PC-3 (cell line): Measurements from ENCODE around the gene ICAM1. TPM values are rescaled to one million over a fixed set of nuclear protein-coding genes. Genes with fewer than 3 reads are reported as not detected.
"Not testable (repeated sequence)": the region's sequence is repeated elsewhere in the genome, so short reads cannot be mapped to it uniquely, and the experiment has no call there.

ENCODE experiments used
- ATAC-seq: fragments of 200-7000 bp; cut with Tn5 transposase; 2 replicates; pipeline ENCODE4 v1.9.1; 2020; ENCODE audit warnings: mild to moderate bottlenecking, moderate library complexity
- BruUV-seq: library from RNA; stranded (reverse); fragments of 400-500 nt; replicated peaks from 2 replicates; lab custom pipeline; 2021; lab: Mats Ljungman, UMichigan
- CTCF ChIA-PET: fragments of 300-600 bp; sonication (Branson Sonifier 250); formaldehyde crosslinking; loops from one replicate; lab custom pipeline; 2022; ENCODE audit warnings: antibody characterized with exemption; lab: Charles Lee
- POLR2A ChIA-PET: fragments of 300-600 bp; sonication (Branson Sonifier 250); formaldehyde crosslinking; loops from one replicate; lab custom pipeline; 2022; ENCODE audit warnings: antibody characterized with exemption; ENCODE audit not compliant: unreplicated experiment; lab: Charles Lee
- DNase-seq: peaks from one replicate; pipeline ENCODE4 v3.0.0-alpha.2; 2015
- H2AFZ ChIP-seq: fragments of 300-600 bp; sonication (generic); 2 replicates; pipeline ENCODE4 v1.6.0; 2016; ENCODE audit warnings: antibody characterized with exemption, low read length
- H3F3A ChIP-seq: fragments of 300-600 bp; sonication (generic); one replicate; pipeline ENCODE4 v1.6.0; 2017; ENCODE audit warnings: antibody characterized with exemption, low read length, control low read depth, mild to moderate bottlenecking; ENCODE audit not compliant: unreplicated experiment
- H3K27ac ChIP-seq: fragments of 300-600 bp; sonication (generic); 2 replicates; pipeline ENCODE4 v1.5.1; 2016; ENCODE audit warnings: mild to moderate bottlenecking, low read length
- H3K27me3 ChIP-seq: fragments of 300-600 bp; sonication (generic); 2 replicates; pipeline ENCODE4 v1.6.1; 2016; ENCODE audit warnings: low read length, mixed read lengths
- H3K36me3 ChIP-seq: fragments of 300-600 bp; sonication (generic); 2 replicates; pipeline ENCODE4 v1.6.1; 2016; ENCODE audit warnings: low read depth, mixed run types, low read length, mixed read lengths
- H3K4me1 ChIP-seq: fragments of 300-600 bp; sonication (generic); 2 replicates; pipeline ENCODE4 v1.5.1; 2016; ENCODE audit warnings: low read length; ENCODE audit not compliant: insufficient read depth
- H3K4me2 ChIP-seq: fragments of 300-600 bp; sonication (generic); 2 replicates; pipeline ENCODE4 v1.6.0; 2016; ENCODE audit warnings: low read length
- H3K4me3 ChIP-seq: fragments of 300-600 bp; sonication (generic); 2 replicates; pipeline ENCODE4 v1.5.1; 2016; ENCODE audit warnings: mild to moderate bottlenecking, low read length, mixed read lengths
- H3K79me2 ChIP-seq: fragments of 300-600 bp; sonication (generic); 2 replicates; pipeline ENCODE4 v1.6.1; 2017; ENCODE audit warnings: low read length, mixed read lengths
- H3K9ac ChIP-seq: fragments of 300-600 bp; sonication (generic); 2 replicates; pipeline ENCODE4 v1.6.0; 2016; ENCODE audit warnings: mild to moderate bottlenecking, low read length
- H3K9me2 ChIP-seq: fragments of 300-600 bp; sonication (generic); replicated peaks from 2 replicates; pipeline ENCODE4 v1.6.1; 2016; ENCODE audit warnings: mixed run types, low read length, mixed read lengths
- H3K9me3 ChIP-seq: fragments of 300-600 bp; sonication (generic); 2 replicates; pipeline ENCODE4 v1.6.1; 2016; ENCODE audit warnings: low read length, mixed read lengths
- H4K20me1 ChIP-seq: fragments of 300-600 bp; sonication (generic); 2 replicates; pipeline ENCODE4 v1.6.1; 2016; ENCODE audit warnings: low read length, mixed read lengths
- EZH2 ChIP-seq: fragments of 300-600 bp; sonication (generic); IDR thresholded peaks from one replicate; pipeline ENCODE4 v1.6.1; 2017; ENCODE audit warnings: antibody characterized with exemption, mild to moderate bottlenecking, low read length; ENCODE audit not compliant: unreplicated experiment
- EZH2phosphoT487 ChIP-seq: fragments of 300-600 bp; sonication (generic); IDR thresholded peaks from 2 replicates; pipeline ENCODE4 v1.6.1; 2018; ENCODE audit warnings: mild to moderate bottlenecking, antibody characterized with exemption, low read length, borderline replicate concordance
- intact Hi-C: fragments of 100-400 bp; cut with micrococcal nuclease; formaldehyde crosslinking; loops from 2 replicates; pipeline ENCODE4 v1.9.0; 2023
- total RNA-seq: library from RNA; depleted of rRNA; stranded (reverse); fragments of >200 nt; gene quantifications from 2 replicates; pipeline ENCODE4 v1.2.3, GENCODE V29; 2014
- TF ChIP-seq, protein P1 (sequence below): fragments of 300-600 bp; sonication (generic); conservative IDR thresholded peaks from 2 replicates; pipeline ENCODE4 v1.5.1; 2017; ENCODE audit warnings: antibody characterized with exemption, low read depth, mild to moderate bottlenecking, low read length

ICAM1 gene
- total RNA-seq, 1 experiment from 2014 or later: 15.3 TPM

DNA sequence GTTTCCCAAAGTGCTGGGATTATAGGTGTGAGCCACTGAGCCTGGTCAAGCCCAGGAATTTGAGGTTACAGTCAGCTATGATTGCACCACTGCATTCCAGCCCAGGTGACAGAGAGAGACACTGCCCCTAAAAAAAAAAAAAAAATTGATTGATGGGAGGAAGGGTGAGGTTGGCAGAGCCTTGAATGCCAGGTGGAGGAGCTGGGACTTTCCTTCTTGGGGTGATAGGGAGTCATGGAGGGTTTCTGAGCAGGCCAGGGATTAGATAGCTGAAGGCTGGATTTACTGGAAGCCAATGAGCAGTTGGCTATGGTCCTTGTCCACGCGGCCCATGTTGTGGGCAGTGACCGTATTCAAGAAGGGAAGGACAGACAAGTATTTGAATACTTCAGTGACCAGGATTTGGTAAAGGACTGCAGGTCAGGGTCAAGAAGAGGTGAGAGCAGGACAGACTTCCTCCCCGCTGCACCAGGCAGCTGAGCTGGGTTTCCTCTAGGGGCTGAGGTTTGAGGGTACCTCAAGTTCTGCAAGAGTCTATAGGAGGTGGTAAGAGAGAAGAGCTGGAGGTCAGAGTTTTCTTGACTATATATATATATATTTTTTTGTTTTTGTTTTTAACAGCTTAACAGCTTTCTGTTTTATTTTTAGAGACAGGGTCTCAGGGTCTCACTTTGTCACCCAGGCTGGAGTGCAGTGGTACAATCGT lies 9.0 kb downstream of the ICAM1 start:
- intact Hi-C loops: no loop called here

DNA sequence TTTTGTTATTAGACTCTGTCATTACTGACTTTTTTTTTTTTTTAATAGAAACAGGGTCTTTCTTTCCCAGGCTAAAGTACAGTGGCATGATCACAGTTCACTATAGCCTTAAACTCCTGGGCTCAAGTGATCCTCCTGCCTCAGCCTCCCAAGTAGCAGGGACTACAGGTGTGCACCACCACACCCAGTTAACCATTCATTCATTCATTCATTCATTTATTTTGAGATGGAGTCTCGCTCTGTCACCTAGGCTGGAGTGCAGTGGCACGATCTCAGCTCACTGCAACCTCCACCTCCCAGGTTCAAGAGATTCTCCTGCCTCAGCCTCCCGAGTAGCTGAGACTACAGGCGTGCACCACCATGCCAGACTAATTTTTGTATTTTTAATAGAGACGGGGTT lies 11.1 kb downstream of the ICAM1 start:
- H3K4me2 ChIP-seq, H3K27ac ChIP-seq, H3K36me3 ChIP-seq, BruUV-seq, H3K9me3 ChIP-seq, H2AFZ ChIP-seq, H3K9me2 ChIP-seq, H3K4me1 ChIP-seq, ATAC-seq, H3F3A ChIP-seq, H3K4me3 ChIP-seq, H4K20me1 ChIP-seq, intact Hi-C loops, CTCF ChIA-PET, H3K27me3 ChIP-seq, H3K9ac ChIP-seq, POLR2A ChIA-PET, H3K79me2 ChIP-seq, DNase-seq: not testable (repeated sequence)

More for the DNA sequence above, 9.0 kb downstream of the ICAM1 start:
- no peak overlapping the region for H3K4me2 ChIP-seq
- BruUV-seq: no TSS peak
- H3K9me2 ChIP-seq: no peaks in the 10 kb centered on the region
- ATAC-seq (no peak), DNase-seq (no peak)
- H4K20me1 ChIP-seq: no peaks in the 10 kb centered on the region
- no peak overlapping the region for H2AFZ ChIP-seq
- H3K27ac ChIP-seq: no peak overlapping the region
- H3K36me3 ChIP-seq: no peaks in the 10 kb centered on the region
- H3F3A ChIP-seq: no peaks in the 10 kb centered on the region
- CTCF ChIA-PET: interaction anchor here (0.5 to 0.9 kb wide), 2 partner anchors 10 to 21 kb away, joined by 3 to 4 read pairs; no protein-coding TSS in a partner anchor
- H3K79me2 ChIP-seq: no peaks in the 10 kb centered on the region
- H3K9ac ChIP-seq: no peak overlapping the region
- H3K4me1 ChIP-seq: peaks cover 7% of the 10 kb centered on the region
- no peaks in the 10 kb centered on the region for H3K27me3 ChIP-seq
- no peak overlapping the region for H3K4me3 ChIP-seq
- no peaks in the 10 kb centered on the region for H3K9me3 ChIP-seq
- TF ChIP-seq EZH2: no peak
- TF ChIP-seq EZH2phosphoT487: no peak
- TF ChIP-seq, protein P1, sequence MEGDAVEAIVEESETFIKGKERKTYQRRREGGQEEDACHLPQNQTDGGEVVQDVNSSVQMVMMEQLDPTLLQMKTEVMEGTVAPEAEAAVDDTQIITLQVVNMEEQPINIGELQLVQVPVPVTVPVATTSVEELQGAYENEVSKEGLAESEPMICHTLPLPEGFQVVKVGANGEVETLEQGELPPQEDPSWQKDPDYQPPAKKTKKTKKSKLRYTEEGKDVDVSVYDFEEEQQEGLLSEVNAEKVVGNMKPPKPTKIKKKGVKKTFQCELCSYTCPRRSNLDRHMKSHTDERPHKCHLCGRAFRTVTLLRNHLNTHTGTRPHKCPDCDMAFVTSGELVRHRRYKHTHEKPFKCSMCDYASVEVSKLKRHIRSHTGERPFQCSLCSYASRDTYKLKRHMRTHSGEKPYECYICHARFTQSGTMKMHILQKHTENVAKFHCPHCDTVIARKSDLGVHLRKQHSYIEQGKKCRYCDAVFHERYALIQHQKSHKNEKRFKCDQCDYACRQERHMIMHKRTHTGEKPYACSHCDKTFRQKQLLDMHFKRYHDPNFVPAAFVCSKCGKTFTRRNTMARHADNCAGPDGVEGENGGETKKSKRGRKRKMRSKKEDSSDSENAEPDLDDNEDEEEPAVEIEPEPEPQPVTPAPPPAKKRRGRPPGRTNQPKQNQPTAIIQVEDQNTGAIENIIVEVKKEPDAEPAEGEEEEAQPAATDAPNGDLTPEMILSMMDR: no peak
- POLR2A ChIA-PET: interaction anchor here (0.7 kb wide), 1 partner anchor 10 kb away, joined by 3 read pairs; no protein-coding TSS in a partner anchor

DNA sequence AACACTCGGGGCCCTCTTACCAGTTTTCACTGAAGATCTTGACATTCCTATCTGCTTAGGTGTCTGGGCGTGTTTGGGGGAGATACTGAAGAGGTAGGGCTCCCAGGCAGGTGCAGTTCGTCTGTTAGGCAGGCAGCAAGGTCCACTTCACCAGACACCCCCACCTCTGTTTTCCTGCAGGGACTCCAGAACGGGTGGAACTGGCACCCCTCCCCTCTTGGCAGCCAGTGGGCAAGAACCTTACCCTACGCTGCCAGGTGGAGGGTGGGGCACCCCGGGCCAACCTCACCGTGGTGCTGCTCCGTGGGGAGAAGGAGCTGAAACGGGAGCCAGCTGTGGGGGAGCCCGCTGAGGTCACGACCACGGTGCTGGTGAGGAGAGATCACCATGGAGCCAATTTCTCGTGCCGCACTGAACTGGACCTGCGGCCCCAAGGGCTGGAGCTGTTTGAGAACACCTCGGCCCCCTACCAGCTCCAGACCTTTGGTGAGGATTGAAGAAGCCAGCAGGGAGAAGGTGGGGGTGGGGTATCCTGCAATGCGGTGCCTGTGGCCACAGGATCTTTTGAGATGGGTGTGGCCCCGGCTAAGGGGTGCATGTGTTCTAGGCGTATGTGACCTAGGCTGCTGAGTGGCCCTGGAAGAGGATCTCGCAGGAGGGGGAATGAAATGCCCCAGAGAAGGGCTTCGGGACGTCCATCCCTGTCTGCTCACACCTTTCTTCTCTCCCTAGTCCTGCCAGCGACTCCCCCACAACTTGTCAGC lies 12.6 kb downstream of the ICAM1 start:
- TF ChIP-seq, protein P1: no peak
- TF ChIP-seq EZH2 (no peak), EZH2phosphoT487 (no peak)
- POLR2A ChIA-PET: no interaction called here
- H3K4me1 ChIP-seq: peaks cover 7% of the 10 kb centered on the region
- 0 out of 2 replicates have a peak, but pooled peaks cover 3% of the 10 kb centered on the region for H3K36me3 ChIP-seq
- no peak overlapping the region for H3K27ac ChIP-seq
- H3K4me3 ChIP-seq: no peak overlapping the region
- ATAC-seq: peak; percentile 67
- CTCF ChIA-PET: interaction anchor here (0.6 kb wide), 1 partner anchor 106 kb away, joined by 3 read pairs; no protein-coding TSS in a partner anchor
- no peaks in the 10 kb centered on the region for H3K9me2 ChIP-seq
- no peaks in the 10 kb centered on the region for H3K27me3 ChIP-seq
- no TSS peak for BruUV-seq
- no peaks in the 10 kb centered on the region for H3K79me2 ChIP-seq
- H2AFZ ChIP-seq: no peak overlapping the region
- no peaks in the 10 kb centered on the region for H4K20me1 ChIP-seq
- no peaks in the 10 kb centered on the region for H3K9me3 ChIP-seq
- DNase-seq: peak; percentile 59
- H3K4me2 ChIP-seq: peak overlapping the region; percentile 31
- intact Hi-C loops: no loop called here
- no peak overlapping the region for H3K9ac ChIP-seq
- no peaks in the 10 kb centered on the region for H3F3A ChIP-seq
